Esophagus muscularis mucosa (tissue), 3 donors: ENCODE data around the gene DDA1.

ENCODE experiments used
- POLR2AphosphoS5 ChIP-seq, 2 donors: sonication (generic); formaldehyde crosslinking; IDR thresholded peaks; one replicate each; pipeline ENCODE4 v1.6.1; 2017; ENCODE audit warnings: antibody characterized with exemption in 2 of 2
- TF ChIP-seq, protein P1 (sequence below), 3 experiments: fragments of 200-600 bp in 2 of 3; fragments of 450-650 bp in 1 of 3; sonication (generic) in 2 of 3; IDR thresholded peaks; one replicate each; pipeline ENCODE4 v1.5.1; 2017 to 2019; ENCODE audit warnings: antibody characterized with exemption in 3 of 3, mild to moderate bottlenecking in 2 of 3, moderate library complexity in 1 of 3

GRCh38 chr19:17306285-17306714 is 3.1 kb upstream of the DDA1 start:
- TF ChIP-seq, protein P1, sequence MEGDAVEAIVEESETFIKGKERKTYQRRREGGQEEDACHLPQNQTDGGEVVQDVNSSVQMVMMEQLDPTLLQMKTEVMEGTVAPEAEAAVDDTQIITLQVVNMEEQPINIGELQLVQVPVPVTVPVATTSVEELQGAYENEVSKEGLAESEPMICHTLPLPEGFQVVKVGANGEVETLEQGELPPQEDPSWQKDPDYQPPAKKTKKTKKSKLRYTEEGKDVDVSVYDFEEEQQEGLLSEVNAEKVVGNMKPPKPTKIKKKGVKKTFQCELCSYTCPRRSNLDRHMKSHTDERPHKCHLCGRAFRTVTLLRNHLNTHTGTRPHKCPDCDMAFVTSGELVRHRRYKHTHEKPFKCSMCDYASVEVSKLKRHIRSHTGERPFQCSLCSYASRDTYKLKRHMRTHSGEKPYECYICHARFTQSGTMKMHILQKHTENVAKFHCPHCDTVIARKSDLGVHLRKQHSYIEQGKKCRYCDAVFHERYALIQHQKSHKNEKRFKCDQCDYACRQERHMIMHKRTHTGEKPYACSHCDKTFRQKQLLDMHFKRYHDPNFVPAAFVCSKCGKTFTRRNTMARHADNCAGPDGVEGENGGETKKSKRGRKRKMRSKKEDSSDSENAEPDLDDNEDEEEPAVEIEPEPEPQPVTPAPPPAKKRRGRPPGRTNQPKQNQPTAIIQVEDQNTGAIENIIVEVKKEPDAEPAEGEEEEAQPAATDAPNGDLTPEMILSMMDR (IDR thresholded peaks at IDR 0.05) = no peak
- TF ChIP-seq POLR2AphosphoS5 (IDR thresholded peaks at IDR 0.05) = no peak
